Stimulated activated effector memory CD8-positive, alpha-beta T cell treated with anti-CD3 and anti-CD28 coated beads, Interleukin-12 subunit alpha, Interleukin-12 subunit beta, amount 100 ng/mL, for 72 hours (primary cell): ENCODE results near the gene AMMECR1L.
A peak's percentile ranks its signal among the peaks of the same experiment; 100 is the strongest.
"Not testable (repeated sequence)": the region's sequence is repeated elsewhere in the genome, so short reads cannot be mapped to it uniquely, and the experiment has no call there.

Experiments used
- ATAC-seq: fragments of 150-1000 bp; cut with Tn5 transposase; 2 replicates; pipeline ENCODE4 v1.10.0; 2021
- DNase-seq, 2 donors: peaks; one replicate each; pipeline ENCODE4 v3.0.0; 2021 to 2022; ENCODE audit warnings: low spot score in 2 of 2
- H3K27ac Mint-ChIP-seq: one replicate; pipeline ENCODE4 v1.8.0; 2022; ENCODE audit warnings: mild to moderate bottlenecking, mixed read lengths
- H3K36me3 Mint-ChIP-seq: one replicate; pipeline ENCODE4 v1.8.0; 2022; ENCODE audit warnings: mild to moderate bottlenecking, mixed read lengths
- H3K4me1 Mint-ChIP-seq: one replicate; pipeline ENCODE4 v1.8.0; 2022; ENCODE audit warnings: mixed read lengths
- H3K4me3 Mint-ChIP-seq: one replicate; pipeline ENCODE4 v1.8.0; 2022; ENCODE audit warnings: mild to moderate bottlenecking, mixed read lengths
- H3K9me3 Mint-ChIP-seq: one replicate; pipeline ENCODE4 v1.8.0; 2022; ENCODE audit warnings: mixed read lengths

AMMECR1L gene

DNA sequence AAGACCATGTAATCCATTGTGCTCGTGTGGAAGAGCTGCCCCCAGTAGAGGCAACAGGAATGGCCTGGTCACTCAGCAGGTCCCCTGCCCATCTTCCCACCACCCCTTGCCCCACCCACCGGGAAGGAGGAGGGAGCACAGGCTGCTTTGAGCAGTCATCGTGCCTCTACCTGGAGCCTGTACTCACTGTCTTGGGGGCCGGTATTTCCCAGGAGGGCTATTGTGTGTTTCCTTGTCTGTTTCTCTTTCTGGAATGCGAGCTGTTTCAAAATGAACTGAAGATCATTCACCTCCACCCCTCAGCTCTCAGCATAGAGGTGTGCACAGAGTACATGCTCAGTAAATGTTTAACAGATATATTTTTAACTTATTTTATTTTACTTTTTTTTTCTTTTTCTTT is 7.7 kb upstream of the AMMECR1L start:
- Mint-ChIP-seq H3K36me3 (no peaks in the 10 kb centered on the region), H3K27ac (no peak overlapping the region), H3K4me3 (no peak overlapping the region), H3K9me3 (no peaks in the 10 kb centered on the region), H3K4me1 (no peaks in the 10 kb centered on the region)
- ATAC-seq, result no peak
- no peak for DNase-seq

GRCh38 chr2:127893033-127893432 is 7.3 kb upstream of the AMMECR1L start:
- no peaks in the 10 kb centered on the region for H3K36me3 Mint-ChIP-seq
- no peak for DNase-seq
- no peak for ATAC-seq

GRCh38 chr2:127891811-127892210 is 6.1 kb upstream of the AMMECR1L start:
- Mint-ChIP-seq H3K36me3 (no peaks in the 10 kb centered on the region), H3K4me3 (no peak overlapping the region), H3K9me3 (no peaks in the 10 kb centered on the region), H3K27ac (no peak overlapping the region), H3K4me1 (no peaks in the 10 kb centered on the region)
- ATAC-seq (no peak), DNase-seq (no peak)

More at GRCh38 chr2:127893033-127893432, 7.3 kb upstream of the AMMECR1L start:
- Mint-ChIP-seq H3K4me3 (no peak overlapping the region), H3K4me1 (no peaks in the 10 kb centered on the region), H3K27ac (no peak overlapping the region), H3K9me3 (no peaks in the 10 kb centered on the region)

GRCh38 chr2:127890756-127891155 is 5.0 kb upstream of the AMMECR1L start:
- H3K27ac Mint-ChIP-seq, H3K4me1 Mint-ChIP-seq, H3K4me3 Mint-ChIP-seq, DNase-seq, H3K36me3 Mint-ChIP-seq, H3K9me3 Mint-ChIP-seq, ATAC-seq: not testable (repeated sequence)

GRCh38 chr2:127888772-127889171 is 3.0 kb upstream of the AMMECR1L start:
- Mint-ChIP-seq H3K4me1 (peaks cover 14% of the 10 kb centered on the region), H3K36me3 (peaks cover 16% of the 10 kb centered on the region), H3K27ac (no peak overlapping the region), H3K4me3 (no peak overlapping the region), H3K9me3 (no peaks in the 10 kb centered on the region)
- DNase-seq (no peak), ATAC-seq (no peak)

DNA sequence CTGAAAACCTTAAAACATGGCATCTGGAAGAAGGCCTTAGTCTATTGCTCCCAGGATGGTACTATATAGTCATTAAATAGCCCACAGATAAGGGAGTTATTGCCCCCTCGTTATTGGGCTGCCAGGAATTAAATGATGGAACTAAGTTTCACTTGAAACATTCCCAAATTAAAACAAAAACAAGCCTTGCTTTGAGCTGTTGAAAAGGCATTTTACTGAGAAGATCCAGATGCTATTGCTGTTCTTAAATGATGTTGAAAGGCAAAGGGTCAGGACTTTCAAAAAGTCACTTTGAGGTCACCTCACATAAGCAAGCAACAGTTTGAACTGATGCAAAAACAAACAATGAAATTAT is 2.0 kb upstream of the AMMECR1L start:
- Mint-ChIP-seq H3K9me3 (no peaks in the 10 kb centered on the region), H3K36me3 (peaks cover 26% of the 10 kb centered on the region), H3K4me3 (peak overlapping the region; percentile 96), H3K4me1 (peaks cover 19% of the 10 kb centered on the region), H3K27ac (no peak overlapping the region)
- ATAC-seq, result no peak
- no peak for DNase-seq

DNA sequence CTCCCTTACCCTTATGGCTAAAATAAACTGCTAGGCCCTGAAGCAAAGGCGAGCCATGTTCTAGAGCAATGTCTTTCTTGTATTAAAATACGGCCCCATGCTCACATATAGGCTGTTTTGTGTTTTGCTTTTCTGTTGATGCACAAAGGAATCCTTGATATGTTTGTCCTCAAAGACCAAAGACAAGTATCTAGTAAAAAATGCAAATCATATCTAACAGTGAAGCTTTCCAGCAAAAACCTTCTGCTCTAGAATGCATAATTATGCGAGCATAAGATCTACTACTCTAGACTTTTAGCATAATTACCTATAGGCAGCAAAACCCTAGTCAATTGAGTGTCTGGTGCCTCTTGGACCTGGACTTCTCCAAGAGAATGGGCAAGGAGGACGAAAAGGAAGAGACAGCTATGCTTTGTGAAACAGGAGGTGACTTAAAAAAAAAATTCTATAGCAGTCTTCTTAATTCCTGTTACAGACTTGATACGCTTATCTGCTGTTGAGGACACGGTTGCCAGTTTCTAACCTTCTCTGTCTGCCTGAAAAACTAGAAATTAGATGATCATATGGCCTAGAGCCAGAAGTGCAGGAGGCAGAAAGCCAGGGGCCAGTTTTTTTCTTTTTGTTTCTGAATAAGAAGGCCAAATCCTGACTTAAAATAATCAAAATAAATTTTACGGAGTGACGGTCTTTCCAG is 1.5 kb upstream of the AMMECR1L start:
- Mint-ChIP-seq H3K4me1 (peaks cover 19% of the 10 kb centered on the region), H3K36me3 (peaks cover 31% of the 10 kb centered on the region), H3K27ac (no peak overlapping the region), H3K4me3 (peak overlapping the region; percentile 96), H3K9me3 (no peaks in the 10 kb centered on the region)
- ATAC-seq, result no peak
- DNase-seq, result no peak

- peak; percentile 42 for ATAC-seq
- Mint-ChIP-seq H3K27ac (peak overlapping the region; percentile 86), H3K4me3 (peak overlapping the region; percentile 96), H3K36me3 (peaks cover 38% of the 10 kb centered on the region), H3K4me1 (peaks cover 19% of the 10 kb centered on the region)
- not testable (repeated sequence) for DNase-seq, H3K9me3 Mint-ChIP-seq
Measured at GRCh38 chr2:127886593-127886935, 808 bp upstream of the AMMECR1L start.

GRCh38 chr2:127884861-127885740 is 655 bp downstream of the AMMECR1L start:
- Mint-ChIP-seq H3K4me1 (peaks cover 33% of the 10 kb centered on the region), H3K36me3 (peaks cover 41% of the 10 kb centered on the region), H3K4me3 (peak overlapping the region; percentile 96), H3K27ac (peak overlapping the region; percentile 96)
- peak in 1 of 2 donors; percentile 61 for DNase-seq
- H3K9me3 Mint-ChIP-seq, result not testable (repeated sequence)
- peak; percentile 38 for ATAC-seq

DNA sequence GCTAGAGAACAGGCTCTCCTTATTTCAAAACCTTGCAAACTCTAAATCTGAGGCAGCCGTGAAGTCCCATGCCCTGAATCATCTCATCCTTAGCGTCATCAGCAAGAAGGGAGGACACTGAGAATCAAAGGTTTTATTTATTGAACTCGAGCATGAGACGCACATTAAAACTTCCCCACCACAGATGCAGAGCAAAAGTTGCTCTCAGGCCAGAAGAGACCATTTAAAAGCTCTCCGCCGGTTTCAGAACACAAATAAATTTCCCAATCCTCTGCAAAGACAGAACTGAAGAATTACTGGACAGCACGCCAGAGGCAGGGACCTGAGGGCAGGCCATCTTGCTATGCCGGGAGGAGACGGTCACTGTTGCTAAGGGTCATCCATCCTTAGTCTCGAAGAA is 1.3 kb downstream of the AMMECR1L start:
- Mint-ChIP-seq H3K4me3 (peak overlapping the region; percentile 96), H3K27ac (peak overlapping the region; percentile 96), H3K4me1 (peaks cover 39% of the 10 kb centered on the region), H3K9me3 (no peaks in the 10 kb centered on the region), H3K36me3 (peaks cover 43% of the 10 kb centered on the region)
- DNase-seq (no peak), ATAC-seq (no peak)

- no peaks in the 10 kb centered on the region for H3K9me3 Mint-ChIP-seq
- H3K36me3 Mint-ChIP-seq, result peaks cover 46% of the 10 kb centered on the region
- no peak for DNase-seq
- peaks cover 53% of the 10 kb centered on the region for H3K4me1 Mint-ChIP-seq
- no peak for ATAC-seq
- no peak overlapping the region for H3K4me3 Mint-ChIP-seq
- no peak overlapping the region for H3K27ac Mint-ChIP-seq
Measured at GRCh38 chr2:127879899-127880298, 5.9 kb downstream of the AMMECR1L start.

- H3K9me3 Mint-ChIP-seq, result no peaks in the 10 kb centered on the region
- DNase-seq, result no peak
- peaks cover 51% of the 10 kb centered on the region for H3K4me1 Mint-ChIP-seq
- H3K36me3 Mint-ChIP-seq, result peaks cover 46% of the 10 kb centered on the region
- no peak for ATAC-seq
- H3K27ac Mint-ChIP-seq, result no peak overlapping the region
- H3K4me3 Mint-ChIP-seq, result no peak overlapping the region
Measured at GRCh38 chr2:127877626-127878025, 8.1 kb downstream of the AMMECR1L start.

- no peaks in the 10 kb centered on the region for H3K9me3 Mint-ChIP-seq
- H3K4me1 Mint-ChIP-seq, result peaks cover 54% of the 10 kb centered on the region
- no peak overlapping the region for H3K27ac Mint-ChIP-seq
- ATAC-seq (no peak), DNase-seq (no peak)
- no peak overlapping the region for H3K4me3 Mint-ChIP-seq
- H3K36me3 Mint-ChIP-seq, result peaks cover 46% of the 10 kb centered on the region
Measured at GRCh38 chr2:127877136-127877535, 8.6 kb downstream of the AMMECR1L start.

DNA sequence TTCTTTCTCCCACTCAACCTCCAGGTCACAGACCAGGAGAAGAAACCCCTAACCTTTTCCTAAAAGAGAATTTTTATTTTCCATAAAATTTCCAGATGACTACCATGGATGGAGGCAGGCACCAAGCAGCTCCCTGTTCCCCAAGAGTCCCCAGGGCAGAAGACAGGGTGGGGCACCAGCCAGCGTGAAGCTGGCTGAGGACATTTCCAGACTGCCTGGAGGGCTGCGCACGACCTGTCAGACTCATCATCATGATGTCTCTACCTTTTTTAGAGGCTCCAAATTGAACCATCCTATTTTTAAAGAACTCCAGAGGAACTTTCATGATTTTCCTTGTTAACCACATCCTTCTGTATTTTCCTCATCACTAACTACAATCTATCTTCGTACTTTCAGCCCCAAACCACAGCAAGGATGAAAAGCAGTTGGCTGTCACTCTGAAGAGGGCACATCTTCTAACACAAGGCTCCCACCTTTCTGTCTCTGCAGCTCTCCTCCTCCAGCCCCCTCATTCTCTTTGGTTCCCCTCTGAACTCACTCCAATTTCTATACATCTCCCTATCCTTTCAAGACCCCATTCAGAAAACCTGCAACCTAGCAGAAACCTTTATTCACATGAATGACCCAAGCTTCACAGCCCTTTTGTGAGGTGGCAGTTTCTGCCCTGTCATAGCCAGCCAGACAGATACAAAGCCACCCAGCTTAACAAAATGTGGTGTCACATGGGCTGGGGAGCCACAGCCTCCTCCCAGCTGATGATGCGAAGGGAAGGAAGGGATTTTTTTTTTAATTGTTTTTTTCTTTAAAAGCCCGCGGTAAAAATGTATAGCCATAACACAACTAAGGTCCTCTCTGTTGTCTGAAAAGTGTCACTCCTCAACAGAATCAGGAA is 11.1 kb downstream of the AMMECR1L start:
- Mint-ChIP-seq H3K4me3 (no peak overlapping the region), H3K9me3 (no peaks in the 10 kb centered on the region), H3K27ac (peak overlapping the region; percentile 58), H3K36me3 (peaks cover 60% of the 10 kb centered on the region), H3K4me1 (peaks cover 37% of the 10 kb centered on the region)
- ATAC-seq, result peak; percentile 95
- DNase-seq, result no peak

GRCh38 chr2:127873707-127874303 is 12.0 kb downstream of the AMMECR1L start:
- ATAC-seq (no peak), DNase-seq (no peak)
- no peak overlapping the region for H3K4me3 Mint-ChIP-seq
- H3K4me1 Mint-ChIP-seq, result peaks cover 29% of the 10 kb centered on the region
- no peaks in the 10 kb centered on the region for H3K9me3 Mint-ChIP-seq
- peaks cover 65% of the 10 kb centered on the region for H3K36me3 Mint-ChIP-seq
- peak overlapping the region; percentile 58 for H3K27ac Mint-ChIP-seq
